ENCODE data around the gene APH1A. TPM values are rescaled to one million over a fixed set of nuclear protein-coding genes. Genes with fewer than 3 reads are reported as not detected.
"Not testable (repeated sequence)": the region's sequence is repeated elsewhere in the genome, so short reads cannot be mapped to it uniquely, and the experiment has no call there.

Gene APH1A
- total RNA-seq, 1 donor from 2014 or later = 170 TPM

DNA sequence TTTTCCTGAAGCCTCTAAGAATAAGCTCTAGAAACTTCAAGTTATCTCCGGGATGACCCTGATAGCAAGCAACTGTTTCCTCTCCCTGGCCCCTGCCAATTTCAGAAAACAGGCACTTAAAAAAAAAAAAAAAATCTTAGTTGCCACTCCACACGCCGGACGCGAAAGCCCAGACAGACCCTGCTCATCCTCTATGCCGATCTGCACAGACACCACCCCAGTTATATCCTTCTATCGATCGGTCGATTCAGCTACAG lies 34.6 kb downstream of the APH1A start:
- H3K27me3 ChIP-seq (ENCODE audit: control insufficient read depth, insufficient read depth, low read length) = no peaks in the 10 kb centered on the region
- TF ChIP-seq, protein P1, sequence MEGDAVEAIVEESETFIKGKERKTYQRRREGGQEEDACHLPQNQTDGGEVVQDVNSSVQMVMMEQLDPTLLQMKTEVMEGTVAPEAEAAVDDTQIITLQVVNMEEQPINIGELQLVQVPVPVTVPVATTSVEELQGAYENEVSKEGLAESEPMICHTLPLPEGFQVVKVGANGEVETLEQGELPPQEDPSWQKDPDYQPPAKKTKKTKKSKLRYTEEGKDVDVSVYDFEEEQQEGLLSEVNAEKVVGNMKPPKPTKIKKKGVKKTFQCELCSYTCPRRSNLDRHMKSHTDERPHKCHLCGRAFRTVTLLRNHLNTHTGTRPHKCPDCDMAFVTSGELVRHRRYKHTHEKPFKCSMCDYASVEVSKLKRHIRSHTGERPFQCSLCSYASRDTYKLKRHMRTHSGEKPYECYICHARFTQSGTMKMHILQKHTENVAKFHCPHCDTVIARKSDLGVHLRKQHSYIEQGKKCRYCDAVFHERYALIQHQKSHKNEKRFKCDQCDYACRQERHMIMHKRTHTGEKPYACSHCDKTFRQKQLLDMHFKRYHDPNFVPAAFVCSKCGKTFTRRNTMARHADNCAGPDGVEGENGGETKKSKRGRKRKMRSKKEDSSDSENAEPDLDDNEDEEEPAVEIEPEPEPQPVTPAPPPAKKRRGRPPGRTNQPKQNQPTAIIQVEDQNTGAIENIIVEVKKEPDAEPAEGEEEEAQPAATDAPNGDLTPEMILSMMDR (IDR thresholded peaks at IDR 0.05; ENCODE audit: insufficient read depth, low read length, severe bottlenecking) = no peak
- DNase-seq (ENCODE audit: low read depth) (no peak), FAIRE-seq (no peak)
- peak overlapping the region; percentile 66 for H3K4me3 ChIP-seq (ENCODE audit: low read depth, low read length)
- no peaks in the 10 kb centered on the region for H3K36me3 ChIP-seq (ENCODE audit: control insufficient read depth, insufficient read depth, low read length)

DNA sequence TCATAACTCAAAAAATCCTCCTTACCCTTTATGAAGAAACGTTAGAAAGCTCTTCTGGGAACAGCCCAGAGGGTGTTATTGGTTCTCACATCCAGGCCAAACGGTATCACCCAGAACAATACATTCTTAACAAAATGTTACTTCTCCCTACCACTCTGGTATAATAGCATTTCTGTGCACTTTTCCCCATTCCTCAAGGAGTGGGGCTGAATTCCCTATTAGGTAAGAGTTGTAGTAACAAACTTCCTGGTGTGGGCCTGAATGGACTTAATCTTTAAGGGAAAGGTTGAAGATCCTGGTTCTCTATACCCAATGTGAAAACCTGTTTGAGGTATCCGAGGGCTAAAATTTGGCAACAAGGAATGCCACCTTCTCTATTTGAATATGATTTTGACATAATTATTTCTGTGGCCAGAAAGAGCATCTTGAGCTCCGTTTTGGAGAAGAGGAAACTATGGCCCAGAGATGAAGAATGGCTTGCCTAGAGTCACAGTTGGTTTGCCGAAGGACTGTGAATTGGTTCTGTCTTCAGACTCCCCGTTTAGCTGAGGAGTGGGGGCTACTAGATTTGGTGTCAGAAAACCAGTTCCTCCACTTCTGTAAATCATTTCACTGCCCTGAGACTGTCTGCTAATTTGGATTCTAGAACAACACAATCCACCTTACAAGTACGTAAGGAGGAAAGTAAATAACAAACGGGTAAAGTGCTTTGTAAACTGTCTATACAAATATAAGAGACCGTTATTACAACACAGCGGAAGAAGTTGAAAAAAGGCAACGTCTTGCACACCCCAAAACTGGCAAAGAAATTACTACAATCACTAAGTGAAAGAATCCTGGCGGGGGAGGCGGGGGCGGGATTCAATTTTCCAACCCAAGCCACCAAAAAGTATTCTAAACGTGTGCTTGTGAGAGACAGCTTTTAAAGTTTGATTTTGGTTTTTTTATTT lies 35.2 kb downstream of the APH1A start:
- H3K4me3 ChIP-seq (ENCODE audit: low read depth, low read length) = peak overlapping the region; percentile 66
- no peak for FAIRE-seq
- peak; percentile 32 for DNase-seq (ENCODE audit: low read depth)
- no peaks in the 10 kb centered on the region for H3K27me3 ChIP-seq (ENCODE audit: control insufficient read depth, insufficient read depth, low read length)
- no peaks in the 10 kb centered on the region for H3K36me3 ChIP-seq (ENCODE audit: control insufficient read depth, insufficient read depth, low read length)
- TF ChIP-seq, protein P1 (IDR thresholded peaks at IDR 0.05; ENCODE audit: insufficient read depth, low read length, severe bottlenecking) = no peak

DNA sequence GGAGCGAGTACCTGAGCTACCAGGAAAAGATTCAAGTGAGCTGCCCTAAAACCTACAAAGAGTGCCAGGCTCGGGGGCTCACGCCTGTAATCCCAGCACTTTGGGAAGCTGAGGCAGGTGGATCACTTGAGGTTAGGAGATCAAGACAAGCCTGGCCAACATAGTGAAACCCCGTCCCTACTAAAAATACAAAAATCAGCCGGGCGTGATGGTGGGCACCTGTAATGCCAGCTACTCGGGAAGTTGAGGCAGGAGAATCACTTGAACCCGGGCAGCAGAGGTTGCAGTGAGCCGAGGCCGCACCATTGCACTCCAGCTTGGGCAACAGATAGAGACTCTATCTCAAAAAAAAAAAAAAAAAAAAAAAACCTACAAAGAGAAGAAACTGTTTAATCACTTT lies 35.9 kb downstream of the APH1A start:
- not testable (repeated sequence) for H3K4me3 ChIP-seq (ENCODE audit: low read depth, low read length); DNase-seq (ENCODE audit: low read depth); H3K27me3 ChIP-seq (ENCODE audit: control insufficient read depth, insufficient read depth, low read length); FAIRE-seq; H3K36me3 ChIP-seq (ENCODE audit: control insufficient read depth, insufficient read depth, low read length)

DNA sequence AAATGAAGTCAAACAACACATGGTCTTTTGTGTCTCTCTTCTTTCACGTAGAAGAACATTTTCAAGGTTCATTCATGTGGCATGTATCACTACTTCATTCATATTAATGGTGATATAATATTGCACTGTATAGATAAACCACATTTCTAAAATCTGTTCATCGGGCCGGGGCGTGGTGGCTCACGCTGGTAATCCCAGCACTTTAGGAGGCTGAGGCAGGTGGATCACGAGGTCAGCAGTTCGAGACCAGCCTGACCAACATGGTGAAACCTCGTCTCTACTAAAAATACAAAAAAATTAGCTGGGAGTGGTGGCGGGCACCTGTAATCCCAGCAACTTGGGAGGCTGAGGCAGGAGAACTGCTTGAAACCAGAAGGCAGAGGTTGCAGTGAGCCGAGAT lies 40.6 kb downstream of the APH1A start:
- not testable (repeated sequence) for FAIRE-seq; DNase-seq (ENCODE audit: low read depth); H3K27me3 ChIP-seq (ENCODE audit: control insufficient read depth, insufficient read depth, low read length); H3K36me3 ChIP-seq (ENCODE audit: control insufficient read depth, insufficient read depth, low read length); H3K4me3 ChIP-seq (ENCODE audit: low read depth, low read length)

DNA sequence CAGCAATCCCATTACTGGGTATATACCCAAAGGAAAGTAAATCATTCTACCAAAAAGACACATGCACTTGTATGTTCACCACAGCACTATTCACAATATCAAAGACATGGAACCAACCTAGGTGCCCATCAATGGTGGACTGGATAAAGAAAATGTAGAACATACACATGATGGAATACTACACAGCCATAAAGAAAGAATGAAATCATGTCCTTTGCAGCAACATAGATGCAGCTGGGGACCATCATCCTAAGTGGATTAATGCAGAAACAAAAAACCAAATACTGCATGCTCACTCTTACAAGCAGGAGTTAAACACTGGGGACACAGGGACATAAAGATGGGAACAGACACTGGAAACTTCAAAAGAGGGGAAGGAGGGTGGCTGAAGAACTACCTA lies 41.6 kb downstream of the APH1A start:
- no peak for FAIRE-seq
- Histone ChIP-seq H3K27me3 (ENCODE audit: control insufficient read depth, insufficient read depth, low read length) (no peaks in the 10 kb centered on the region), H3K36me3 (ENCODE audit: control insufficient read depth, insufficient read depth, low read length) (no peaks in the 10 kb centered on the region), H3K4me3 (ENCODE audit: low read depth, low read length) (no peak overlapping the region)
- no peak for DNase-seq (ENCODE audit: low read depth)
- TF ChIP-seq, protein P1 (IDR thresholded peaks at IDR 0.05; ENCODE audit: insufficient read depth, low read length, severe bottlenecking) = no peak

DNA sequence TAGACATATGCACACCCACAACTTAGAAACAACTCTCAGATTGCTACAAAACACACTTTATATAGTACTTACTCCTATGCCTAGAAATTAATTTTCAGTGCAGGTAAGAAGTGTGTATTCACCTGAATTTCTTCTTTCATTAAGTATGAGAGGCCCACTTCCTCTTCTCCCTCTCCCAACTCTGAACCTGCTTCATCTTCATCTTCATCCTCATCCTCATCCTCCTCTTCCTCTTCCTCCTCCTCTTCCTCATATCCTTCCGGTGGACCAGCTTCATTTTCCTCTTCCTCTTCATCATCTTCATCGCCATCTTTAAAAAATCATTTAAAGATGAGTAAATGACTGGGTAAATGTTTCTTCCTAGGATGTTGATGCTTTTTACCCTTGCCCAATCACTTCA lies 42.3 kb downstream of the APH1A start:
- no peak overlapping the region for H3K4me3 ChIP-seq (ENCODE audit: low read depth, low read length)
- TF ChIP-seq, protein P1 (IDR thresholded peaks at IDR 0.05; ENCODE audit: insufficient read depth, low read length, severe bottlenecking) = no peak
- H3K36me3 ChIP-seq (ENCODE audit: control insufficient read depth, insufficient read depth, low read length) = no peaks in the 10 kb centered on the region
- no peak for FAIRE-seq
- no peaks in the 10 kb centered on the region for H3K27me3 ChIP-seq (ENCODE audit: control insufficient read depth, insufficient read depth, low read length)
- no peak for DNase-seq (ENCODE audit: low read depth)

DNA sequence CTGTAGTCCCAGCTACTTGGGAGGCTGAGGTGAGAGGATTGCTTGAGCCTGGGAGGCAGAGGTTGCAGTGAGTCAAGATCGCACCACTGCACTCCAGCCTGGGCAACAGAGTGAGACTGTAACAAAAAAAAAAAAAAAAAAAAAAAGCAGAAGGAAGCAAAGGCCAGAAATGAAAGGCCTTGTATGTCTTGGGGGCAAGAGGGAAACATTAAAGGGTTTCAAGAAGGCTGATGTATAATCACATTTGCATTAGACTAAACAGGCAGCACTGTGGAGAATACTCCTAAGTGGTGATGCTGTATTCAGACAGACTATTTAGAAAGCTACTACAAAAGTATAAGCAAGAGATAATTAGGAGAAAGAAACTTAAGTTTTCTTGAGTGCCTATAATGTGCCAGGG lies 43.3 kb downstream of the APH1A start:
- FAIRE-seq = no peak
- Histone ChIP-seq H3K36me3 (ENCODE audit: control insufficient read depth, insufficient read depth, low read length) (no peaks in the 10 kb centered on the region), H3K27me3 (ENCODE audit: control insufficient read depth, insufficient read depth, low read length) (no peaks in the 10 kb centered on the region), H3K4me3 (ENCODE audit: low read depth, low read length) (no peak overlapping the region)
- DNase-seq (ENCODE audit: low read depth) = no peak
- TF ChIP-seq, protein P1 (IDR thresholded peaks at IDR 0.05; ENCODE audit: insufficient read depth, low read length, severe bottlenecking) = no peak
